BE2C (cell line): ENCODE measurements around the gene CCDC201.
"Not testable (repeated sequence)": the region's sequence is repeated elsewhere in the genome, so short reads cannot be mapped to it uniquely, and the experiment has no call there.

Experiments
- DNase-seq: peaks from one replicate; pipeline ENCODE4 v3.0.0-alpha.2; 2020
- H3K27me3 ChIP-seq: fragments of 250-450 bp; sonication (Bioruptor Pico); 2 replicates; pipeline ENCODE4 v1.5.1; 2020; ENCODE audit warnings: mild to moderate bottlenecking
- H3K36me3 ChIP-seq: fragments of 250-450 bp; sonication (Bioruptor Pico); 2 replicates; pipeline ENCODE4 v1.5.1; 2020; ENCODE audit warnings: mild to moderate bottlenecking
- H3K4me1 ChIP-seq: fragments of 250-450 bp; sonication (Bioruptor Pico); 2 replicates; pipeline ENCODE4 v1.5.1; 2020
- H3K4me3 ChIP-seq: 2 replicates; pipeline ENCODE4 v1.5.1; 2011; ENCODE audit warnings: low read depth, low read length
- H3K9me3 ChIP-seq: fragments of 250-450 bp; sonication (Bioruptor Pico); 2 replicates; pipeline ENCODE4 v1.5.1; 2020
- CTCF ChIP-seq: IDR thresholded peaks from 2 replicates; pipeline ENCODE4 v1.5.1; 2012; ENCODE audit warnings: mild to moderate bottlenecking, low read depth, low read length

Gene CCDC201

DNA sequence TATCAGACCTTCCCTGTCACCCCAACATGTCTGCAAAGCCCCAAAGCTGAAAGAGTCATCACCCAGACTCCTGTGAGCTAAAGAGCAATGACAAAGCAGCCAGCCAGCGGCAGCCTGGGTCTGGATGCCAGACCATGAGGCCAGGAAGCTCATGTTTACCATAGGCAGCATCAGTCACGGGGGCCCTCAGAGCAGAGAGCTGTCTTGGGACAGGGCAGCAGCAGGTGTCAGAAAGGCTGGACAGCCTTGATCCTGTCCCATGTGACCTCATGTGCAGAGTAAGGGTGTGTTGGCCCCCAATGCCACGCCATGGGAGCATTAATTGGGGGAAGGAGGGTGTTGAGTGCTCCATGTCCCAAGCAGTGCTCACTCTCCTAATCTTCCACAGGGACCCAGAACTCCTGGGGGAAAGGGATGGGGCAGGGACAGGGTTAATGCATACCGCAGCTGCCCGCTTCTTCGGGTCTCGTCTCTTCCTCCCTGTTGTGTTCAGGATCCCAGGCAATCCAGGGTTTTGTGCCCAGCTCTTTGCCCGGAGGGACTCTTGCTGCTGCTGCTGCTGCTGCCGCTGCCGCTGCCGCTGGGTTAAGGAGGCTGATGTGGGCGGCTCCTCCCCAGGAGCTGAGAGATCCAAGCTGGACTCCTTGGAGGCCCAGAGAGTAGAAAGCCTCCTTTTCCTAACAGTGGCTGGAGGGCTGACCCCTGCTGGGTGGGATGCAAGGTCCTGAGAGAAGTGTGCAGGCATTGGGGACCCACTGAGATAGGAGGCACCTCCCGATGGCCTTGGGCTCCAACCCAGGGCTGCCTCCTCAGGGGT, 7.1 kb downstream of the CCDC201 start:
- no peaks in the 10 kb centered on the region for H3K9me3 ChIP-seq
- H3K4me1 ChIP-seq, result no peaks in the 10 kb centered on the region
- no peak for DNase-seq
- no peaks in the 10 kb centered on the region for H3K36me3 ChIP-seq
- H3K4me3 ChIP-seq, result no peak overlapping the region
- TF ChIP-seq CTCF, result no peak
- H3K27me3 ChIP-seq, result no peaks in the 10 kb centered on the region; the same call in 1 of the 2 replicates

DNA sequence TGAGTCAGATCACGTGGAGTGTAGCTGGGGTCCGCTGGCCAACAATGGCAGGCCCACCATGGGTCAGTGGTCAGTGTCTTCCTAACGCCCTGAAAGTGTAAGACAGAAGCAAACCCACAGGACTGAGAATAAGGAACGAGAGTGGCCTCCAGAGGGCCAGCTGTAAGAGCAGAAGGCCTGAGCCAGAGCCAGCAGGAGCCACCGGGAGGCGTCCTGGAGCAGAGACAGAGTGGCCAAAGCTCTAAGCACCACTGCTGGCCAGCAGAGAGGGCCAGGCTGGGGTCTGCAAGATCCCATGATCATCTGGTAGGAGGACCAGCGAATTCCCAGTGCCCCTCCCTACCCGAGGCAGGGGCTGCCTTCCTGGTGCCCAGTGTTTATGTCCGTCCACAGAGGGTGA, 9.2 kb downstream of the CCDC201 start:
- Histone ChIP-seq H3K27me3 (no peaks in the 10 kb centered on the region; the same call in 1 of the 2 replicates), H3K9me3 (no peaks in the 10 kb centered on the region), H3K4me1 (no peaks in the 10 kb centered on the region), H3K36me3 (no peaks in the 10 kb centered on the region), H3K4me3 (no peak overlapping the region)
- TF ChIP-seq CTCF, result no peak
- DNase-seq, result no peak

- H3K4me3 ChIP-seq, H3K36me3 ChIP-seq, H3K4me1 ChIP-seq, H3K27me3 ChIP-seq, H3K9me3 ChIP-seq, DNase-seq: not testable (repeated sequence)
Observed at GRCh38 chr7:45856888-45857287, 16.0 kb downstream of the CCDC201 start.

- not testable (repeated sequence) for H3K36me3 ChIP-seq, DNase-seq, H3K4me1 ChIP-seq, H3K27me3 ChIP-seq, H3K9me3 ChIP-seq, H3K4me3 ChIP-seq
Observed at GRCh38 chr7:45855680-45856079, 17.2 kb downstream of the CCDC201 start.

GRCh38 chr7:45853491-45853890, 19.4 kb downstream of the CCDC201 start:
- not testable (repeated sequence) for DNase-seq, H3K27me3 ChIP-seq, H3K36me3 ChIP-seq, H3K9me3 ChIP-seq, H3K4me1 ChIP-seq, H3K4me3 ChIP-seq

GRCh38 chr7:45852984-45853383, 19.9 kb downstream of the CCDC201 start:
- peak; percentile 38 for DNase-seq
- H3K36me3 ChIP-seq, H3K27me3 ChIP-seq, H3K4me3 ChIP-seq, H3K4me1 ChIP-seq, H3K9me3 ChIP-seq: not testable (repeated sequence)

- not testable (repeated sequence) for DNase-seq, H3K4me1 ChIP-seq, H3K27me3 ChIP-seq, H3K9me3 ChIP-seq, H3K4me3 ChIP-seq, H3K36me3 ChIP-seq
Observed at GRCh38 chr7:45848734-45849133, 24.1 kb downstream of the CCDC201 start.

- not testable (repeated sequence) for H3K4me1 ChIP-seq, H3K36me3 ChIP-seq, DNase-seq, H3K9me3 ChIP-seq, H3K4me3 ChIP-seq, H3K27me3 ChIP-seq
Observed at GRCh38 chr7:45846536-45846935, 26.3 kb downstream of the CCDC201 start.

DNA sequence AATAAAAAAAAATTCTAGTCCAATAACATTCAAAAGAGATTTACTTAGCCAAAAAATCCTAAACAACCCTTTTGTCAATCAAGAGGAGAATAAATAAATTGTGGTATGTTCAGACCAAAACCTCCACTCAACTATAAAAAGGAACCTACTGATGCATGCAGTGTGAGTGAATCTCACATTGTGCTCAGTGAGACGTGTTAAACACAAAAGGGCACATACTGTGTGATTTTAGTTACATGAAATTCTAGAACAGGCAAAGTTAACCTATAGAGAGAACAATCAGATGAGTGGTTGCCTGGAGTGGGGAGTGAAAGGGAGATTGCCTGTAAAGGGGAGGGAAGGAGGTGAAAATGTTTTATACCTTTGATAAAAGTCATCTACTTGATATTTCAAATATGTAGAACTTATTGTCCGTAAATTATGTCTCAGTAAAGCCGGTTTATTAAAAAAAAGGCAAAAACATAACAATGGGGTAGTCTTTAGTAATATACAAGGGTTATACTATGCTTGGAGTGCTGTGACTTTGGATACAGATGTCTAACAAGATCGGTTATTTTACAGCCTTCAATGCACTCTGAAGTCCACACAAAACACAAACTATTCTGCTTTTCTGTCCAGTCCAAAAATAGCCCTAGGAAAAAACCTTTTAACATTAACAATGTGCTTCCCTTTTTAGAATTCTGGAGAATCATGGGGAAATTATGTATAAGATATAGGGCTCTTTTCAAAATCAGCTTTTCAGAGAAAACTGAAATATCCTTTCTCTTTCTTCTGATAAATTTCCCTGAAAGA, 30.8 kb downstream of the CCDC201 start:
- not testable (repeated sequence) for DNase-seq, H3K27me3 ChIP-seq, H3K9me3 ChIP-seq, H3K4me1 ChIP-seq, H3K4me3 ChIP-seq, H3K36me3 ChIP-seq

- H3K4me1 ChIP-seq, H3K36me3 ChIP-seq, DNase-seq, H3K4me3 ChIP-seq, H3K27me3 ChIP-seq, H3K9me3 ChIP-seq: not testable (repeated sequence)
Observed at GRCh38 chr7:45838852-45839251, 34.0 kb downstream of the CCDC201 start.

DNA sequence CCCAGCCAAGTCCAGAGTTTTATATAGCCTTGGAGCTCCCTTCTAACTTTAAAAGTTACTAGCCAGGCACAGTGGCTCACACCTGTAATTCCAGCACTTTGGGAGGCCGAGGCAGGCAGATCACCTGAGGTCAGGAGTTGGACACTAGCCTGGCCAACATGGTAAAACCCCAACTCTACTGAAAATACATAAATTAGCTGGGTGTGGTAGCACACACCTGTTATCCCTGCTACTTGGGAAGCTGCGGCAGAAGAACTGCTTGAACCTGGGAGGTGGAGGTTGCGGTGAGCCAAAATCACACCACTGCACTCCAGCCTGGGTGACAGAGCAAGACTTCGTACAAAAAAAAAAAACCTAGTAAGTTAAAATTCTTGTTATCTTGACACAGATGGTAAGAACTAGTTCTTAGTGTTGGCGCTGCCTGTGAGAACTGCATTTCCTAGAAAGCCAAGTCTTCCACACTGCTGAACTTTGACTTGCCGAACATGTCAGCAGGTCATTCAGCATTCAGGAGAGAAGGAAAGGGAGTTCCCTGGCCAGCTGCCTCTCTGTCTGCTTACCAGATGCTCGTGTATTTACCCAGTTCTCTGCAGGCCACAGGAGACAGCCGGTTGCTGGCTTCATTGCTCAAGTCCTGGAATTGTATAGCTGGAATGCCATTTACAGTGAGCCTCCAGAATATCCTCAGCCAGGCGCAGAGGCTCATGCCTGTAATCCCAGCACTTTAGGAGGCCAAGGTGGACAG, 40.3 kb downstream of the CCDC201 start:
- H3K9me3 ChIP-seq, H3K4me1 ChIP-seq, H3K36me3 ChIP-seq, DNase-seq, H3K27me3 ChIP-seq, H3K4me3 ChIP-seq: not testable (repeated sequence)

- not testable (repeated sequence) for H3K27me3 ChIP-seq, DNase-seq, H3K36me3 ChIP-seq, H3K4me3 ChIP-seq, H3K9me3 ChIP-seq, H3K4me1 ChIP-seq
Observed at GRCh38 chr7:45829846-45830245, 43.0 kb downstream of the CCDC201 start.

DNA sequence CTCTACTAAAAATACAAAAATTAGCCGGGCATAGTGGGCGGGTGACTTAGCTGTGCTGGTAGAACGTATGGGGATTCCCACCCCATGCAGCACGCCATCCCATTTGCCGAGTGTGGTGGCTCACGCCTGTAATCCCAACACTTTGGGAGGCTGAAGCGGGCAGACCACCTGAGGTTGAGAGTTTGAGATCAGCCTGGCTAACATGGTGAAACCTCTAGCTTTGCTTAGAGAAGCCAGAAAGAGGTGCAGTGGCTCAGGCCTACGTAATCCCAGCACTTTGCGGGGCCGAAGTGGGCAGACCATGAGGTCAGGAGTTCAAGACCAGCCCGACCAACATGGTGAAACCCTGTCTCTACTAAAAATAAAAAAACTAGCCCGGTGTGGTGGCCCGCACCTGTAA, 45.2 kb downstream of the CCDC201 start:
- not testable (repeated sequence) for H3K4me1 ChIP-seq, H3K27me3 ChIP-seq, DNase-seq, H3K4me3 ChIP-seq, H3K9me3 ChIP-seq, H3K36me3 ChIP-seq
